H1 (cell line): ENCODE measurements around the gene FOXM1.
"Not testable (repeated sequence)": the region's sequence is repeated elsewhere in the genome, so short reads cannot be mapped to it uniquely, and the experiment has no call there.

Experiments
- EZH2 ChIP-seq: fragments of 200-600 bp; sonication (generic); IDR thresholded peaks from 2 replicates; pipeline ENCODE4 v1.7.1; 2012; ENCODE audit warnings: low read depth, mild to moderate bottlenecking, moderate library complexity, low read length, inconsistent platforms; ENCODE audit not compliant: severe bottlenecking
- MAFK ChIP-seq: IDR thresholded peaks from 2 replicates; pipeline ENCODE4 v1.6.1; 2012; ENCODE audit warnings: low read depth, mild to moderate bottlenecking, improper control_type of control experiment, low read length
- POLR2A ChIP-seq, 2 experiments: IDR thresholded peaks; 1 replicate in 1 of 2; 2 replicates in 1 of 2; pipeline ENCODE4 v1.6.1; 2011; ENCODE audit warnings: low read depth in 2 of 2, low read length in 2 of 2, mild to moderate bottlenecking in 2 of 2; ENCODE audit errors: control extremely low read depth in 1 of 2
- TF ChIP-seq, protein P1 (sequence below), 3 experiments: IDR thresholded peaks; 1 replicate in 2 of 3; 2 replicates in 1 of 3; pipeline versions ENCODE4 v1.5.1 to v1.6.1; 2011; ENCODE audit warnings: low read length in 3 of 3, mild to moderate bottlenecking in 3 of 3, inconsistent platforms in 2 of 3, low read depth in 1 of 3, moderate library complexity in 1 of 3; ENCODE audit not compliant: insufficient read depth in 1 of 3; ENCODE audit errors: control extremely low read depth in 1 of 3

DNA sequence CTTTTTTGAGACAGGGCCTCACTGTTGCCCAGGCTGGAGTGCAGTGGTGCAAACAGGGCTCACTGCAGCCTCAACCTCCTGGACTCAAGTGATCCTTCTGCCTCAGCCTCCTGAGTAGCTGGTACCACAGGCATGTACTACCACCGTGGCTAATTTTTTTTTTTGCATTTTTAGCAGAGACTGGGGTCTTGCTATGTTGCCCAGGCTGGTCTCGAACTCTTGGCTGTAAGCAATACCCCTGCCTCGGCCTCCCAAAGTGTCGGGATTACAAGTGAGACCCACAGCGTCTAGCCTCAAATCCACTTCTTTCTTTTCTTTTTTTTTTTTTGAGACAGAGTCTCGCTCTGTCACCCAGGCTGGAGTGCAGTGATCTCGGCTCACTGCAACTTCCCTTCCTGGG lies 13.6 kb downstream of the FOXM1 start:
- TF ChIP-seq, protein P1, sequence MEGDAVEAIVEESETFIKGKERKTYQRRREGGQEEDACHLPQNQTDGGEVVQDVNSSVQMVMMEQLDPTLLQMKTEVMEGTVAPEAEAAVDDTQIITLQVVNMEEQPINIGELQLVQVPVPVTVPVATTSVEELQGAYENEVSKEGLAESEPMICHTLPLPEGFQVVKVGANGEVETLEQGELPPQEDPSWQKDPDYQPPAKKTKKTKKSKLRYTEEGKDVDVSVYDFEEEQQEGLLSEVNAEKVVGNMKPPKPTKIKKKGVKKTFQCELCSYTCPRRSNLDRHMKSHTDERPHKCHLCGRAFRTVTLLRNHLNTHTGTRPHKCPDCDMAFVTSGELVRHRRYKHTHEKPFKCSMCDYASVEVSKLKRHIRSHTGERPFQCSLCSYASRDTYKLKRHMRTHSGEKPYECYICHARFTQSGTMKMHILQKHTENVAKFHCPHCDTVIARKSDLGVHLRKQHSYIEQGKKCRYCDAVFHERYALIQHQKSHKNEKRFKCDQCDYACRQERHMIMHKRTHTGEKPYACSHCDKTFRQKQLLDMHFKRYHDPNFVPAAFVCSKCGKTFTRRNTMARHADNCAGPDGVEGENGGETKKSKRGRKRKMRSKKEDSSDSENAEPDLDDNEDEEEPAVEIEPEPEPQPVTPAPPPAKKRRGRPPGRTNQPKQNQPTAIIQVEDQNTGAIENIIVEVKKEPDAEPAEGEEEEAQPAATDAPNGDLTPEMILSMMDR (IDR thresholded peaks at IDR 0.05; ENCODE audit: control extremely low read depth in 1 of 3, insufficient read depth in 1 of 3, low read depth in 1 of 3, low read length in 3 of 3) = not testable (repeated sequence)
- not testable (repeated sequence) for TF ChIP-seq MAFK; POLR2A (IDR thresholded peaks at IDR 0.05; ENCODE audit: control extremely low read depth in 1 of 2, low read depth in 2 of 2, low read length in 2 of 2); EZH2
